SK-MEL-5 (cell line): ENCODE data around the gene FCHSD1. TPM values are rescaled to one million over a fixed set of nuclear protein-coding genes. Genes with fewer than 3 reads are reported as not detected.

ENCODE experiments used
- DNase-seq: peaks from one replicate; pipeline ENCODE4 v3.0.0-alpha.2; 2016; ENCODE audit warnings: low read depth, low spot score
- in situ Hi-C: cut with HindIII; loops from 2 replicates; pipeline ENCODE4 v1.10.0; 2016; ENCODE audit warnings: low sequenced_read_pairs, high pct_unique_total_duplicates, low pct_unique_long_range_greater_than_20kb
- total RNA-seq: library from RNA; depleted of rRNA; stranded (reverse); fragments of >200 nt; shearing (Covaris generic); gene quantifications from 2 replicates; pipeline ENCODE4 v1.2.3, GENCODE V29; 2014; rRNA removed

FCHSD1 gene
- total RNA-seq, 1 experiment from 2014 or later: 12.6 TPM

- in situ Hi-C loops: no loop called here
- DNase-seq: no peak
Observed at GRCh38 chr5:141605523-141606277, 45.5 kb downstream of the FCHSD1 start.

- peak; percentile 25 for DNase-seq
- in situ Hi-C loops: no loop called here
Observed at GRCh38 chr5:141603923-141604717, 47.1 kb downstream of the FCHSD1 start.

- in situ Hi-C loops: no loop called here
- no peak for DNase-seq
Observed at GRCh38 chr5:141602606-141603005, 48.6 kb downstream of the FCHSD1 start.

GRCh38 chr5:141598391-141599345, 52.5 kb downstream of the FCHSD1 start:
- in situ Hi-C loops: no loop called here
- no peak for DNase-seq

- in situ Hi-C loops: no loop called here
- no peak for DNase-seq
Observed at GRCh38 chr5:141597814-141598213, 53.4 kb downstream of the FCHSD1 start.

GRCh38 chr5:141597394-141597793, 53.8 kb downstream of the FCHSD1 start:
- in situ Hi-C loops: no loop called here
- DNase-seq: no peak

GRCh38 chr5:141596867-141597266, 54.4 kb downstream of the FCHSD1 start:
- DNase-seq: no peak
- in situ Hi-C loops: no loop called here

- no peak for DNase-seq
- in situ Hi-C loops: no loop called here
Observed at GRCh38 chr5:141590127-141590526, 61.1 kb downstream of the FCHSD1 start.

Other genes starting within 250 kb of the FCHSD1 start
- gene PCDHGA9, start 248.6 kb downstream of the FCHSD1 start, total RNA-seq: 0.03 and 0.45 TPM in 2 replicates
- 0.21 and 0.40 TPM in 2 replicates for gene PCDHGB6, start 243.4 kb downstream of the FCHSD1 start, total RNA-seq
- 0.18 and 0.21 TPM in 2 replicates for gene PCDHGA10, start 238.4 kb downstream of the FCHSD1 start, total RNA-seq
- 7.4 and 8.6 TPM in 2 replicates for gene PCDHGB7, start 233.7 kb downstream of the FCHSD1 start, total RNA-seq
- gene PCDHGA11, start 230.4 kb downstream of the FCHSD1 start, total RNA-seq: 0.21 and 0.58 TPM in 2 replicates
- gene PCDHGA12, start 220.9 kb downstream of the FCHSD1 start, total RNA-seq: 10.0 and 13.8 TPM in 2 replicates
- 9.8 and 12.5 TPM in 2 replicates for gene PCDHGC3, start 175.5 kb downstream of the FCHSD1 start, total RNA-seq
- 0.11 TPM in 1 of 2 replicates, not detected in the other for gene PCDHGC4, start 166.4 kb downstream of the FCHSD1 start, total RNA-seq
- gene PCDHGC5, start 162.3 kb downstream of the FCHSD1 start, total RNA-seq: 0.05 and 0.19 TPM in 2 replicates
- gene DIAPH1, start 32.4 kb downstream of the FCHSD1 start, total RNA-seq: 32.8 TPM in 2 replicates
- gene HDAC3, start 14.6 kb downstream of the FCHSD1 start, total RNA-seq: 45.2 and 55.1 TPM in 2 replicates
- 6.2 and 7.9 TPM in 2 replicates for gene RELL2, start 14.4 kb downstream of the FCHSD1 start, total RNA-seq
- gene ARAP3, start 30.8 kb upstream of the FCHSD1 start, total RNA-seq: 0.48 and 1.0 TPM in 2 replicates
- 1.3 and 2.7 TPM in 2 replicates for gene PCDH1, start 227.0 kb upstream of the FCHSD1 start, total RNA-seq